Measurements from ENCODE around the gene HOXD8.
A peak's percentile ranks its signal among the peaks of the same experiment; 100 is the strongest.

Gene HOXD8

DNA sequence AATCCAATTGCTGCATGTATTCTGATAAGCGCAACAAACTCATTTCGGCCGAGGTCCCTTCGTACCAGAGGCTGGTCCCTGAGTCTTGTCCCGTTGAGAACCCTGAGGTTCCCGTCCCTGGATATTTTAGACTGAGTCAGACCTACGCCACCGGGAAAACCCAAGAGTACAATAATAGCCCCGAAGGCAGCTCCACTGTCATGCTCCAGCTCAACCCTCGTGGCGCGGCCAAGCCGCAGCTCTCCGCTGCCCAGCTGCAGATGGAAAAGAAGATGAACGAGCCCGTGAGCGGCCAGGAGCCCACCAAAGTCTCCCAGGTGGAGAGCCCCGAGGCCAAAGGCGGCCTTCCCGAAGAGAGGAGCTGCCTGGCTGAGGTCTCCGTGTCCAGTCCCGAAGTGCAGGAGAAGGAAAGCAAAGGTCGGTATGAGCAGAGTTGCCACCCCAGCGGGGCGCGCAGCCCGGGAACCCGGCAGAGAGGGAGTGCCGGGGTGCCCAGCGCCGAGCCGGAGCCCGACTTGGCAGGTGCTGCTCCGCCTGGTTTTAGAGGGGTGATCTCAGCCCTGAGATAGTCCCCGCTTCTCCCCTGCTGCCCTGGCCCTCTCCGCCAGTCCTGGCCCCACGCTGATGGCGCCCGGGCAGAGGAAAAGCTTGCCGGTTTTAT, 12.2 kb upstream of the HOXD8 start:
- no peak for DNase-seq (ENCODE audit: low spot score)

DNA sequence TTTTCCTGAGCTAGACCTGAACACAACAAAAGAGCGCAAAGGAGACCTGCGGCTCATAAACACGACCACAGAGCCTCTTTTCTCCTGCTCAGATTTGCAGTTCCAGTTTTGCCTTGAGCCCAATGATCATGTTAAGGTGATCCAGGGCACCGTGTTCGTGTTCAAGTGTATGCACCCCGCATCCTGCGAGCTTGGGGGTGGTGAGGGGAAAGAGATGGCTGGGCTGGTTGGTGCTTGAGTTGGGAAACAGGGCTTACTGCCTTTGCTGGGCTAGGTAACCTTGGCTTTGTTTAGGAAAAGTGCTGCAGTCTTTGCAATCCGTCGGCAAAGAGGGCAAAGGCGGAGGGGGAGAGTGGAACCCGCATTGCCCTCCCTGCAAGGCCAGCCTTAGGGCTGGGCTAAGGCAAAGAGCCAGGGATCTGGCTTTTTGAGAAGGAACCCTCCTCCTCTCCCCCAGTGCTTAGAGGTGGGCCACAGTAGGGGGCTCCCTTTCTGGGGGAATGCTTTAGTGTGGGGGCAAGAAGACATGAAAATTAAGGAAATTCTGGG, 11.6 kb upstream of the HOXD8 start:
- DNase-seq (ENCODE audit: low spot score), result no peak

DNA sequence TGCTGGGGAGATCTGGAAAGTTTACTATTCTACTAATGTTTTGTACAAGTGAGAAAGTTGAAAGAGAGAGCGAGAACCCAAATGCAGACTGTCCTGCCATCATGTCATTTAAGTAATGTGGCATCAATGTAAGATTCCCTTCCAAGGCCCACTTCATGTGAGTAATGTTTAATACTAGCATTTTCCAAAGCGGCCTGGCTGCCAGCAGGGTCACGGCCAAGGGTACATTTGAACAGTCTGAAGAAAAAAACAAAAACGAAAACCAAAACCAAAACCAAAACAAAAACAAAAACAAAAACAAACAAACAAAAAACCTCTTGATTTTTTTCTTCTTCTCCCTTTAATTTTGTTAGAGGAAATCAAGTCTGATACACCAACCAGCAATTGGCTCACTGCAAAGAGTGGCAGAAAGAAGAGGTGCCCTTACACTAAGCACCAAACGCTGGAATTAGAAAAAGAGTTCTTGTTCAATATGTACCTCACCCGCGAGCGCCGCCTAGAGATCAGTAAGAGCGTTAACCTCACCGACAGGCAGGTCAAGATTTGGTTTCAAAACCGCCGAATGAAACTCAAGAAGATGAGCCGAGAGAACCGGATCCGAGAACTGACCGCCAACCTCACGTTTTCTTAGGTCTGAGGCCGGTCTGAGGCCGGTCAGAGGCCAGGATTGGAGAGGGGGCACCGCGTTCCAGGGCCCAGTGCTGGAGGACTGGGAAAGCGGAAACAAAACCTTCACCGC, 10.7 kb upstream of the HOXD8 start:
- DNase-seq (ENCODE audit: low spot score), result peak; percentile 23

DNA sequence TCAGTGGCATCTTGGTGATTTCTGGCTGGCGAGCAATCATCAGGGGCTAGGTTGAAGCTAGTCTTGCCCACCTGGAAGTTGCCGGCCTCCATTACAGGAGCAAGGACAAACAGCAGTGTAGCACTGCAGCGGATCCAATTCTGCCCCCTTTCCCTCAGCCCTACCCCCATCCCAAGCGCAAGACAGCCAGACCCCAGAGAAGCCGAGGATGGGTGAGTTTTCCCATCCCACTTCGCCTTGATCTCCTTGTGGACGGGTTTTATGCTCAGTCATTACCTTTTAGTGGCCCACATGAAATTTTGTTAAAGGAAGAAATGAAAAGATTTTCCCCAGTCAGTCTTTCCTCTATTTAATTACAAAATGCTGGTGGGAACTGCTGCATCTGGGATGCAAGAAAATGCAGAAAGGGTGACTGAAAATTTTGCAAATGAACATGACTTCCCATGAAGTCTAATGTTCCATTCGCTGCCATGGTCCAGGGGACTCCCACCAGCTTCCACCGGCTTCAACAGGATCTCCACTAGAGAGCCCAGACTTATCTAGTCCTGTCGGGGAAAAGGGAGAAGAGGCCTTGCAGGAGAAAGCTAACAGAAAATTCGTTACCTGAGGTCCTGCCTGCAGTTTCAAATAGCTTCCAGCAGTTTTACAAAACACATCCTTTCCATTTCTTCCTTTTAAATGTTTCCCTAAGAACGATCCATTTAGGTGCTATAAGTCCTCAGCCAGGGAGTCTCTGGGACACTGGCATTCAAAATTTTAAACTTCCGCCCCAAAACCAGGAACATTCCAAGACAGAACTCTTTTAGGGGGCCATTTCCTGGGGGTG, 8.9 kb upstream of the HOXD8 start:
- no peak for DNase-seq (ENCODE audit: low spot score)

DNA sequence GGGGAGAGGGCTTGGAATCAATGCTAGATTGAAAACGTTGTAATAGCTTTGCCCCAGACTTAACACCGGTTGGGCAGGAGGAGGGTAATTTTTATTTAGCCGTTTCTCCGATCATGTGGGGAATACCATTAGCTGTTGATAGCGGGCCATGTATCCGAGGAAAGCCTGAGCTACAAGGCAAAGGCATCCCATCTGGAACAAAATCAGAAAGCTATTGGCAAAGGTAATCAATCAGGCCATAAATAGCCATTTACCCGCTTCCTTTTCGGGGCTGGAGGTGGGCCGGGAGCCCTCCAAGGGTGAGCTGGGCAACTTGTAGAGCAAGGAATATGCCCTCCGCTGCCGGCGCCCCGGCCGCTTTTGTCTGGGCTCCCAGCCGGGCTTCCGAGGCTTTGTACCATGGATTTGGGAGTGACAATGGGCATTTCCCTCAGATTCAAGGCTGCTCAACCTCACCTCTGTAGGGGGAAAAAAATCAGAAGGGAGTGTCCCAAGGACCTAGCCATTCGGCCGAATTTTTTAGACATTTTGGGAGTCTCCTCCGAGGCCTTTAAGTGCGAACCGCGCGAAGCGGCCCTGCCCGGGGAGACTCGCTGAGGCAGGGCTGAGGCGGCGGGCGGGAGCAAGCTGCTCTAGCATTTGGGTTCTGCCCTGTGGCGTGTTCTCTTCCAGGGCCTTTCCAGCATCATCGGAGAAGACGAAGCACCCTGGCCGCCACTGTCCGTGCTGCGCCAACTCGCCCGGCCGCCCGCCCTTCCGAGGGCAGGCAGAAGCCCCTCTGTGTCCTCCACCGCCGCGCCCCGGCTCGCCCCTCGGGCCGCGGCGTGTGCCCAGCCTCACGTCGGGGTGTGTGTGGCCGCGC, 8.1 kb upstream of the HOXD8 start:
- no peak for DNase-seq (ENCODE audit: low spot score)

DNA sequence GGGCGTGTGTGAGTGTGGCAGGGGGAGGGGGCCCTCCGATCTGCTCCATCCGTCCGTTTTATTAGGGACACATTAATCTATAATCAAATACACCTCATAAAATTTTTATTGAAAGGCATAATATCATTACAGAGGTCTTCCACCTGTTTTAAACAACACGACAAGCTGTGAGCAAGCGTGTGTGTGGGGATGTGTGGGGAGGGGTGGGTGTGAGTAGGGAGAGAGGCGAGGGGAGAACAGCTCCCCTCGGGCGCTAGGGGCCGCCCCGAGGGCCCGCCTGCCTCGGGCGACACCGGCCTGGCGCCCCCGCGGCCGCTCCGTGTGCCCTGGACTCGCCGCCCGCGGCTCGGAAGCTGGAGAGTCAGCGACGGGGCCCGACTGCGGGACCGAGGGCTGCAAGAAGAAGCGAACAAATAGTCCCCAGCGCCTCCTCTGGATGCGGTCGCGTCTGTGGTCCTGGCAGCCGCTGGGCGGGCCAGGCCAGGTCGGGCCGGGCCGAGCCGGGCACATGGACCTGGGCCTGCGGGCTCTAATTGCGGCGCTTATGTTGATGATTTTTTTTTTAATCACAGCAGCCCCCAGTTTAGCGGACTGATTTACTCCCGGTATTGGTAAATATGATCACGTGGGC, 7.3 kb upstream of the HOXD8 start:
- no peak for DNase-seq (ENCODE audit: low spot score)

DNA sequence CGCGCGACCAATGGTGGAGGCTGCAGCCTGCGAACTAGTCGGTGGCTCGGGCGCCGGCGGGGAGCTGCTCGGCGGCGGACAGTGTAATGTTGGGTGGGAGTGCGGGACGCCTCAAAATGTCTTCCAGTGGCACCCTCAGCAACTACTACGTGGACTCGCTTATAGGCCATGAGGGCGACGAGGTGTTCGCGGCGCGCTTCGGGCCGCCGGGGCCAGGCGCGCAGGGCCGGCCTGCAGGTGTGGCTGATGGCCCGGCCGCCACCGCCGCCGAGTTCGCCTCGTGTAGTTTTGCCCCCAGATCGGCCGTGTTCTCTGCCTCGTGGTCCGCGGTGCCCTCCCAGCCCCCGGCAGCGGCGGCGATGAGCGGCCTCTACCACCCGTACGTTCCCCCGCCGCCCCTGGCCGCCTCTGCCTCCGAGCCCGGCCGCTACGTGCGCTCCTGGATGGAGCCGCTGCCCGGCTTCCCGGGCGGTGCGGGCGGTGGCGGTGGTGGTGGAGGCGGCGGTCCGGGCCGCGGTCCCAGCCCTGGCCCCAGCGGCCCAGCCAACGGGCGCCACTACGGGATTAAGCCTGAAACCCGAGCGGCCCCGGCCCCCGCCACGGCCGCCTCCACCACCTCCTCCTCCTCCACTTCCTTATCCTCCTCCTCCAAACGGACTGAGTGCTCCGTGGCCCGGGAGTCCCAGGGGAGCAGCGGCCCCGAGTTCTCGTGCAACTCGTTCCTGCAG, 6.7 kb upstream of the HOXD8 start, which contains the start of gene HOXD9:
HOXD9 (plus strand) TSS at position 37 of the 728 bp plus-strand sequence; CDS start at position 87, 50 bp downstream.
- no peak for DNase-seq (ENCODE audit: low spot score)

DNA sequence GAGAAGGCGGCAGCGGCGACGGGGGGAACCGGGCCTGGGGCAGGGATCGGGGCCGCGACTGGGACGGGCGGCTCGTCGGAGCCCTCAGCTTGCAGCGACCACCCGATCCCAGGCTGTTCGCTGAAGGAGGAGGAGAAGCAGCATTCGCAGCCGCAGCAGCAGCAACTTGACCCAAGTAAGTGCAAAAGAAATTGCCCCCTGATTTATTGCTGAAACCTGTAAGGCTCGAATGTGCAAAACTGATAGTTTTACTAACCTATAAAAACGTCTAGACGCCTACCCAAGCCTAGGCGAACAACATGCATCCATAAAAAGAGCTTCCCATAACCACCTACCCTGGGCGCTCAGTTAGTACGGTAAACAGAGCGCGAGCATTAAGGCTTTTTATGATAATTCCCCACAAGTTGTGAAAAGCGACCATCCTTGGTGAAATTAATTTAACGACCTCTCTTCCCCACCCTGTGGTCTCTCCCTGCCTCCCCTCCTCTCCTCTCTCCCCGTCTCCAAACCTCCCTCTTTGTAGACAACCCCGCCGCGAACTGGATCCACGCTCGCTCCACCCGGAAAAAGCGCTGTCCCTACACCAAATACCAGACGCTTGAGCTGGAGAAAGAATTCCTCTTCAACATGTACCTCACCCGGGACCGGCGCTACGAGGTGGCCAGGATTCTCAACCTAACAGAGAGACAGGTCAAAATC, 5.9 kb upstream of the HOXD8 start:
- no peak for DNase-seq (ENCODE audit: low spot score)

DNA sequence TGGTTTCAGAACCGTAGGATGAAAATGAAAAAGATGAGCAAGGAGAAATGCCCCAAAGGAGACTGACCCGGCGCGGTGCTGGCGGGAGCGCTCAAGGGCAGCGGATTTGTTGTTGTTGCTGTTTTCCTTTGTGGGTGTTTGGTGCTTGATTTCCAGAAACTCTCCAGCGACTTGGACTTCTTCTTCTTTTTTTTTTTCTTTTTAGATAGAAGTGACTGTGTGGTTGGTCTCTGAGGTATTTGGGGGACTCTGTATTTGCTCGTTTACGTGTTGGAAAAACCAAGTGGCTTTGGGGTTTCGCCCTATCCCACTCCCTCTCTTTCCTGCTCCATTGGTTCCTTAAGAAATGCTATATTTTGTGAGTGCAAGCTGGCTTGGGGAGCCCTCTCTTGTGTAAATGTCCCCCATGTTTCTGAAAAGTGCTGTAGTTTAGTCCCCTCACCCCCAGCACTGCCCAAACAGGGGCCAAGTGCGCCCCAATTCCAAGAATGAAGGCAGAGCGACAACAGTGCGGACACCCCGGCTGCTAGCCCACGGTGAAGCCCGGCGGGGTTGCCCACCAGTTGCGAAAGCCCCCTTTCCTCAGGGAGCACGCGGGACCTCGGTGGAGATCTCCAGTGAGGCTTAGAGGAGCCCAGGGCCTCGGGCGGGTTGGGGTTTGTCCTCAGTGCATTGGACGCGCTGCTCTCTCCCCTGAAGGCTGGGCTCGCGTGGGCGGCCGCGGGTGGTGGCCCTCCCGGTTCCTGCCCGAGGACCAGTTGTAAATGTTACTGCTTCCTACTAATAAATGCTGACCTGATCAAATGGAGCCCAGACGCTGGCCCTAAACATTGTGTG, 5.2 kb upstream of the HOXD8 start:
- no peak for DNase-seq (ENCODE audit: low spot score)

DNA sequence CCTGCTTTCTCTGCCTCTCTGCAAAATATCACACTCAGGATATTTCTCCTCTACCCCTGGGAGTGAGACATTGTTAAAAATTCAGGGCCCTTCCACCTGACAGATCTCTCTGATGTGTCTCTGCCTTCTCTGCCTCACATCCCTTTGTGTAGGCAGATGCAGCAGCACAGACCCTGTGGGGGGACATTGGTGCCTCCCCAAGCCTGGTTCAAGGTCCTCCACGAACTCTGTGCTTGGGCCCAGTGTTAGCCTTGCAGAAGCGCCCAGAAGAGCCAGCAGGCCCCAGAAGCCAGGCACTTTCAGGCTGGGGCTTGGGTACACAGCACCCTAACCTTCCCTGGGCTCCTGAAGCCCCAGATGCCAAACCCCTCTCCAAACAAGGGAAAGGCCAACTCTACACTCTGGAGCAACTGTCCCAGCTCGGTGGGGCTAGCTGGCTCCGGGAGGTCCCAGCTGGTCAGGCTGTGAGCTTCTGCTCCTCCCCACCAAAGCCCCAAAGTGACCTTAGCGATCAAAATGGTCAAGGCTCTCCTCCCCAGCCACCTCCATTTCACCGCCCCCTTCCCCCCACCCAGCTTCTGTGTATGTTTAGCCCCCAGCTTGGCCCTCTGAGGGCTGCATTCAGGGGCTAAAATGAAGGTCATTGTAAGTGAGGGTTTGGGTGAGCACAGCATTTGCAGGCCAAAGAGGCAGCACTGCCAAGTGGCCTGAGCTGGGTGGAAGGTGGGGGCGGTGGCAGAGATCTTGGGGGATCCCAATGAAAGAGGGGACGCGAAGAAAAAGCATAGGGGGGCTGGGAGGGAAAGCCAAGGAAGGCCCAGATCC, 4.3 kb upstream of the HOXD8 start:
- no peak for DNase-seq (ENCODE audit: low spot score)

DNA sequence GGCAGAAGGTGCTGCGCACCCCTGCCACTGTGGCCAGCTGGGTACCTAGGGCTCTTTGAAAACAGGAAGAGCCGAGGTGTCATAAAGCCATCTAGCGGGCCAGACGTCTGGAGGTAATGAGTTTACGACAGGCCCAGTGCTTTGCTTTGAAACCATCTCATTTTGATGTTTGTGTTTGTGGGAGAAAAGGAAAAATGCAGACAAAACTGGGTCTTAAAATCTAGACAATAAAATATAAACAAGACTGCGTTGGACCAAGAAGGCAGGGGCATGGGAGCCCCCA, 3.8 kb upstream of the HOXD8 start:
- no peak for DNase-seq (ENCODE audit: low spot score)

DNA sequence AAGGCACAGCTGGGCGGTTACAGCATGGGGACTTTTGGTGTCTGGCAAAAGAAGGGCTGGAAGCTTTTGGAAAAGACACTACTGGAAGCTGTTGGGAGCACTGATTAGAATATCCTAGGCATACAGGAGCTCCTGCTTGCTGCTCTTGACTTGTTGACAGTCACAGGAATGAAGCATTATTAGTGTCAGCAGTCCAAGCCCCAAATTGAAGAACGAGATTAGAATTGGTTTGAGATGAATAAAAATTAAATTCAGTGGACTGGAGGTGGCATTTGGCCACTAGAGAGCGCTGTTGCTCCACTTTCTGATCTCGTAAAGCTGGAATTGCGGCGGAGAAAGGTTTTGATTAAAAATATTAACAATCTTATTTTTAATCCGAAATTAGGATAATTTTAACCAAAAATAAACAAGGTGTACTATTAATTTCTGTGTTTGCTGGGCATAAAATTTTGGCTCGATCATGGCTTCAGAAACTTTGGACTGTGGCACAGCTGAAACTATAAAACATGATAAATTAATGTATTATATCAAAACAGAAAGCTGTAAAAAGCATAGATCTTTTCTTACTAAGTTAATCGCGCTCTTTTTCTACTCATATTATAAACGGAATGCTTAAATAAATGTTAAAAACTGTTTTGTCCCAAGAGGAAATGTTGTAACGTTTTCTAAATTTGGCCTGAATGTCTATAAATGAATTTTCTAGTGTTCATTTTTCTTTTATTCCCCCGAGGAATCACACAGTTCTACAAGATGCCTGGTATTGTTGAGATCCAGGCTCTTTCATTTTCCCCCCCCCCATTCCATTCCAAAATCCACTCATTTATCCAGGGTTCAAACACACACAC, 2.4 kb upstream of the HOXD8 start:
- DNase-seq (ENCODE audit: low spot score), result peak; percentile 42

DNA sequence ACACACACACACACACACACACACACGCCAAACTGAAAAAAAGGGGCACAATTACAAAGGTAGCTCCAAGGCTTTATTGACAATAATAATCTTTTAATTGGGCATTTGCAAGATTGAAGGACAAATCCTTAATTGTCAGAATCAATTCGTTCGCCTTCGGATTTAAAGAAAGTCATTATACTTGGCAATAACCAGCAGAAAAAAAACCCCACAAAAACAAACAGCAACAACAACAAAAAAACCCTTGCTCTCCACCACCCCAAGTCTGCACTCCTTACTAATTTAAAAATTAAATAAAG, 1.8 kb upstream of the HOXD8 start:
- DNase-seq (ENCODE audit: low spot score), result no peak

DNA sequence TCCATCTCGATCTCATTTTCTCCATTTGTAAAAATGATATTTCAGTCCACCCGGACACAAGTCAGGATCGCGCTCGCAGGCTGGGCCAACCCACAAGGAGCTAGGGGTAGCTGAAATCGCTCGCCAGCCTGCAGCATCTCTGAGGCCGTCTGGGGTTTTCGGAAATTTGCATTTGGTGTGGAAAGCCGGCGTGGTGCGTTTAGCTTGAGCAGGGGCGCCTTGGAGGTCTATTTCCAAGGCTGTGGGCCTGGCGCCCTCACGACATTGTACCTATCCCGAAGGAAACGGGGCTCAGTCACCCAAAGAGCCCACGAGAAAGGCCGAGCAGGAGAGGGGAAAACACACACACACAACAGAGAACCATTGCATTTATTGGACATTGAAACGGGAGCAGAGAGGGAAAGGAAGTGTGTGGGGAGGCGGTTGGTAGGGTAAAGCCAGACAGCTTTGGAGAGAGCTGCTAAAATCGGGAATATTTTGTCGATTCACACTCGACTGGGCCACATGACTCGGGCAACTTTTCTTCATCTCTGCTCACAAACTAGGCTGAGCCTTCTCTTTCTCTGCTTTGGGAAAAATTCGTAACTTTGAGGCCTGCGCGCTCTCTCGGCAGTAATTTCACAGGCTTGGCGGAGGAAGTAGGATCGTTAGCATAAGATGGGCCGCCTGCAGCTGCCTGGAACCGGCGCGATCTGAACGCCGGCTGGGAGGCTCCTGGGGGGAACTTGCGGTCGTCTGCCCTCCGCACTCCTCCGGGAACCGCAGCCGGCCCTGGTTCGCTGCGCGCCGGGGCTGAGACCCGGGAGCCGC, 1.1 kb upstream of the HOXD8 start:
- no peak for DNase-seq (ENCODE audit: low spot score)

DNA sequence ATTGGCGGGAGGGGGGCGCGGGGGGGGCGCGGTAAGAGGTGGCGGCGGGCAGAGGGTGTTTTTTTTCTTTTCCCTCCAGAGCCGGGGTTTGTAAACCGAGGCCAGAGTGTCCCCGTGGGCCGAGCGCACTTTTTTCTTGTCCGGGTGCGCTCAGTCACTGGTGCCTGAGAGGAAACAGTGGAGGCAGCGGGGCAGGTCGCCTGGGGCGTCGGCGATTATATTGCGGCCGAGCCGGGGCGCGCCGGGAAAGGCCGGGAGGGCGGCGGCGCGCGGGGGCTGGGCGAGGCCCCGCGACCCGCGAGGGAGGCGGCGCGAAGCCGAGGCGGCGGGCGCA, 275 bp downstream of the HOXD8 start:
- DNase-seq (ENCODE audit: low spot score), result no peak

DNA sequence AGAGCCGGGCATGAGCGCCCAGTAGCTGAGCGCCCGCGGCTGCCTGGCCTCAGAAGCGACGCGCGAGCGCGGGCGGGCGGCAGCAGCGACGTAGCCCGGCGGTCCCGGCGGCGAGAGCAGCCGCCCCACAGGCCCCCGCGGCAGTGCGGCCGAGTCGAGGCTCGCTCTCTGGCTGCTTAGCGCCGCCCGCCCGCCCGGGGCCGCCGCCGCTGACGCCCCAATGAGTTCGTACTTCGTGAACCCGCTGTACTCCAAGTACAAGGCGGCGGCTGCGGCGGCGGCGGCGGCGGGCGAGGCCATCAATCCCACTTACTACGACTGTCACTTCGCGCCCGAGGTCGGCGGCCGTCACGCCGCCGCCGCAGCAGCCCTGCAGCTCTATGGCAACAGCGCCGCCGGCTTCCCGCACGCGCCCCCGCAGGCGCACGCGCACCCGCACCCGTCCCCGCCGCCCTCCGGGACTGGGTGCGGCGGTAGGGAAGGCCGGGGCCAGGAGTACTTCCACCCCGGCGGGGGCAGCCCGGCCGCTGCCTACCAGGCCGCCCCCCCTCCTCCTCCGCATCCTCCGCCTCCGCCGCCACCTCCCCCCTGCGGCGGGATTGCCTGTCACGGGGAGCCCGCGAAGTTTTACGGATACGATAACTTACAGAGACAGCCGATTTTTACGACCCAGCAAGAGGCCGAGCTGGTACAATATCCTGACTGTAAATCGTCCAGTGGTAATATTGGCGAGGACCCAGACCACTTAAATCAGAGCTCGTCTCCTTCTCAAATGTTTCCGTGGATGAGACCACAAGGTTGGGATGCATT, 847 bp downstream of the HOXD8 start:
- DNase-seq (ENCODE audit: low spot score), result no peak

Measured in activated CD4-positive, alpha-beta T cell treated with anti-CD3 and anti-CD28 coated beads, Interleukin-2, Interleukin-4, amounts not matched to agents 100 ng/mL and 50 ng/mL, durations not matched to agents 16 hours and 8 hours (primary cell).